HG03175 (cell line): Measurements from ENCODE around the gene CDKL5.

Experiments
- ATAC-seq: cut with Tn5 transposase; IDR thresholded peaks from one replicate; pipeline ENCODE4 v1.9.1; 2021; ENCODE audit warnings: mild to moderate bottlenecking, moderate library complexity; ENCODE audit not compliant: unreplicated experiment

Gene CDKL5

DNA sequence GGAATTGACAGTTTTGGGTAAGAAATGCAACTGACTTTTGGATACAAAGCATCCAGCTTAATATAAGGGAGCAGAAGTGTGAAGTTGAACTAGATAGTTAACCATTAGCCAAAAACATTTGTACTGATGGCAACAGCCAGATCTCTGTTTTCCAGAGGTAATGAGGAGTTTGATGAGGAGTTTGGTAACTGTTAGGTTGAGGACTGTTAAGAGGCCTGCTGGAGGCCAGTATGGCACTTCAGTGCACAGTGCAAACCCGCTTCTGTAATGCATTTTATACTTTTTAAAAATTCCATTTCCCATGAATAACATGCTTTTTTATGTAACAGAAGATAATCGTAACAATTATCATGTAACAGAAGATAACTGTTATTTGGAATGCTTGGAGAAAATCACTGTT is 30.0 kb downstream of the CDKL5 start:
- ATAC-seq: no peak

GRCh38 chrX:18457000-18457399 is 31.6 kb downstream of the CDKL5 start:
- ATAC-seq: no peak

DNA sequence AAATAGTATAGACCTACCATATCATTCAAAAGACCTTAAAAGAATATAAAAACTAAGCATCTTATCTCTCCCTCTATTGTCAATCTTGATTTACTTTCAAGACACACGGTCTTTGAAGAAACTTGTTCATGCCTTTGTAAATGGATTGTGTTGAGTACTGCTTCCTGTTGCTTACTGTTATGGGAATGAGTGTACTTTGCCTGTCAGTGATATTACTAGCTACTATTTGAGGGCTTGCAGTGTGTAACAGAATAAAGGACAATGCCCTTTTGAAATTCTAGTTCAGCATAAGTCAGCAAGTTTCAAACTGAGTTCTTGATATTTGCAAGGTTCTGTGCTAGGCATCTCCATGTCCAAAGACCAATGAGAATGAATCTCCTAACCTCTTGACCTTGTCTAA is 36.0 kb downstream of the CDKL5 start:
- no peak for ATAC-seq

DNA sequence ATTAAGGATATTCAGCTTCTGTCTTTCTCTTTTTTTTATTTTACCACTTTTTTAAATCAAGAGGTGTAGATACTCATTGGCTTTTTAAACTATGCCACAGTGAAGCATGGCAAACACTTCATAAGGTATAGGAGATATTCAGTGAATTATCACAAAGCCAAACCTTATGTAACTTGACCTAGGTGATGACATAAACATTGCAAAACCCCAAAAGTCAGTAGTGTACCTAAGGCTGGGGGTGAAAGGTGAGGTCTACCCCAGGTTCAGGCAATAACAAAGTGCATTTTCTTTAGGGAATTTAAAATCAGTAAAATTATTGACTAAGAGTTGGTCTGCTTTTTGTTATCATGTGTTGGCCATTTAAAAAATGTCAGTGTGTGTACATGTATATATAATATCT is 39.1 kb downstream of the CDKL5 start:
- no peak for ATAC-seq

GRCh38 chrX:18465051-18465450 is 39.6 kb downstream of the CDKL5 start:
- no peak for ATAC-seq

DNA sequence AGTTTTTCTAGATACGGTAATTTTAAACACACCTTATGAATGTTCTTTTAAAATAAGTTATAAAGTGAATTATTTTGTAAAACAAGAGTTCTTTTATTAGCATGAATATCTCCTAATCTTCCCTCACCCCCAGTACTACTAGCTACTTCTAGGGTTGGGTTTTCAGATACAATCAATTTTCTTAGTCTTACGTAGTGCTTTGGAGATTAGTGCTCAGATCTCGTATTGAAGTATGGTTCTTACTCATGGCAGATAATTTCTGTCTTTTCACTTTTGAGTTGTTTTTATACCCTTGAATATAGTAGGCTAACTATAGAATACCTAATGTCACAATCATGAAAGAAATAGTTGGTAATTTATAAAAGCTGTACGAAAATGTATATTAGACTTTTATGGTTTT is 43.2 kb downstream of the CDKL5 start:
- ATAC-seq: no peak

GRCh38 chrX:18471296-18471695 is 45.9 kb downstream of the CDKL5 start:
- no peak for ATAC-seq

DNA sequence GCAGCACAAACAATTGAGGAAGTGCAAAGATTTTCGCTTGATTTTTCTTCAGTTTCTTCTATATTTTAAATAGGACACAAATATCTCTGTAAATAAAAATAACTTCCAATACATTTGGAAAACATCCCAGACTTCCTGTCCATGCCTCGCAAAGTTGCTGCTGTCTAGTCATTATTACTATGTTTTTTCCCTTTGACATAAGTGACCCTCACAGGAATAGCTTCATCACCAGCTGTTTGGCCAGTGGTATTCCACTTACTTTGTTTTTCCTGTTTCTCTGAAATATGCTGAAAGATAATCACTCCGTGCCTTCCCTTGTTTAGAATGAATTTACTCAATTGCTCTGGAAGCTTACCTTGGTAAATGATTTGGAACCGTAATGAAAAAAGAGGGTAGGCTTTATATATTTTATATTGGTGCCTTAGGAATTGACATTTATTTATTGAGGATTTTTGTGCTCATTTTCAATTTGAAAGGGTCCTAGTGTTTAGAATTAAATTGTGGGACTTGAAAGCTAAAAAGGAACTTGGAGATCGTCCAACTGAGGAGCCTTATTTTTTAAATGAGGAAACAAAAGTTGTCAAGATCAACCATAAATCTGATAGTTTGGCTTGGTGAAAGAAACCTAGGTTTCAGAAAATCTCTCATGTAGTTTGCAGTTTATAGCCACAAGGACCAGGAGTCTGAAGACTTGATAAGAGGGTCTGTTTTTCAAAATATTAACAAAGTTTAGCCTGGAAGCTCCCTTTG is 65.6 kb downstream of the CDKL5 start:
- ATAC-seq: no peak

- no peak for ATAC-seq
Measured at GRCh38 chrX:18491587-18492340, 66.4 kb downstream of the CDKL5 start.

- no peak for ATAC-seq
Measured at GRCh38 chrX:18534949-18535348, 109.5 kb downstream of the CDKL5 start.

DNA sequence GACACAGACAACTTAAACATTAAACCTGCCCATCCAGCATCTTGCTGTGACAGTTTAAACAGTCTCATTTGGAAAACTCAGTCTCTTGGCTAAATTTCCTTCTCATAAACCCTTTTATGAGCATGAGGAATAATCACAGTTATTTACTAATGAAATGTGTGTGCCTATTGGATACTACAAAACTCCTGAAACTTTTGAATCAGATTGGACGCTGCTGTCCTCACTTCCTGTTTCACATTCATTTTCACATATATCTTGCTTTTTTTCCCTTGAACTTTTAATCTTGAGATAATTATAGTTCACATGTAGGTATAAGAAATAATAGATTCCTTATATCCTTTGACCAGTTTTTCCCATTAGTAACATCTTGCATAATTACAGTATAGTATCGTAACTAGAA is 111.7 kb downstream of the CDKL5 start:
- ATAC-seq: peak; percentile 50

- peak; percentile 64 for ATAC-seq
Measured at GRCh38 chrX:18537524-18537923, 112.1 kb downstream of the CDKL5 start.

- ATAC-seq: no peak
Measured at GRCh38 chrX:18542131-18542530, 116.7 kb downstream of the CDKL5 start.

GRCh38 chrX:18542905-18543304 is 117.5 kb downstream of the CDKL5 start:
- no peak for ATAC-seq

DNA sequence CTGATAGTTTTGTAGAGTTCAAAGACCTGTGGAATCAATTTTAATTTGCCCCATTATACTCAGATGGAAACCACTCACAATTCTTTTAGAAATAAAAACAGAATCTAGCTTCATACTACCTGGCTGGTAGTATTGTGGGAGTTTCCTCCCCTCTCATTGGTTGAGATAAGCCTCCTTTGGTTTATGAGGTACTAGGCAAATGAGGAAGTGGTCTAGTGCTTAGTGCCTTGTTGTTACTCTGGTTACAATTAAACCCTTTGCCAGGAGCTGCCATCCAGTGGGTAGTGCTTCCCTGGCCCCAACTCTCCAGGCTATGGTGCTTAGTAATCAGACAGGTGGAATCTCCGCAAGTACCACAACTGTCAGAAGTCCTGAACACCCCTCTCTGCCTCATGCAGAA is 118.3 kb downstream of the CDKL5 start:
- ATAC-seq: no peak

DNA sequence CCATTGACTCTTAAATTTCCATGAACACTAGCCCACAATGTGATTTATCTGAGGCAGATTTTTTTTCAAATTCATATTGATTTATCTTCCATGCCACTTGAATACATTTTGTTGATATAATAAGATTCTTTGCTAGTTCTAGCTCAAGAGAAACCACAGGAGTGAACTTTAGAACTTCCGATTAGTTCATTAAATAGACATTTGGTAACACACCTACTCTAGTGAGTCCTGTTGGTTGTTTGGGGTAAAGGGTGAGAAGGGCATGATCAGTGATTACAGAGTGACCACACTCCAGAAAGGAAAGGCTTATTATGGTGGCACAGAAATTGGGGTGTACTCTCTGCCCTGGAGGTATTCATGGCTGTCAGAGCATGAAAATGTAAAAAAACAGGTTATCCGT is 120.4 kb downstream of the CDKL5 start:
- ATAC-seq: no peak

DNA sequence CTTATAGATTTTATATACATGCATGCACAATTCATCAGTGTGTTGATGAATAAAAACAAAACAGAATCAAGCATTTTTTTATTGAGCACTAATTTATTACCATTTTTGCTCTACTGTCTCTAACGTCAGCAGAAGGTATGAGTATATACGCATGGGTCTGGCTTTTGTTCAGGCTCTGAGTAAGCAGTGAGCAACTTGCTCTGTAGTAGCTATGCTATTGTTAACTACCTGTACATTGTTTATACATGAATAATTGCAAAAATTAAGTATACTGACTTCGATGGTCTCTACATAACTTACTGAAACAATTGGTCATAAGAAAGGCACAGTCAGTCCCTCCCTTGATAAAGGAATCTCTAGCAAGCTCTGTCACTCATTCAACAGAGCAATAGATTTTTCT is 123.6 kb downstream of the CDKL5 start:
- ATAC-seq: no peak

GRCh38 chrX:18549643-18550042 is 124.2 kb downstream of the CDKL5 start:
- no peak for ATAC-seq

DNA sequence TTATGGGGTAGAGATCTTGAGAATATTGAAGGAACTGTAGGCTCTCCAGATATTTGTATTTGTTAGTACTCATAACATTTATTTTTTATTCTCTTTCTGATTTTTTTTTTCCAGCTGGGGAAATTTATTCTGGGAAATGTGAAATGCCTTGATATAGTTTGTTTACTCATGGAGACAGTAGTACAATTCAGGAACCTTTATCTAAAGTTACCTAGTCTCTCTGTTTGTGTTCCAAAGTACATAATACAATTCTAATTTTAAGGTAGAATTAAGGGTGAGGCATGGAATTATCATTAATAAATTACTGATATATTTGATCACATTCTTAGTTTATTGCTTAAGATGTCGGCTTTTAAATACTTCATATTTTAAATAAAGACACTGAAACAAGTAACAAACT is 132.5 kb downstream of the CDKL5 start:
- ATAC-seq: no peak

- ATAC-seq: no peak
Measured at GRCh38 chrX:18558799-18559198, 133.4 kb downstream of the CDKL5 start.

DNA sequence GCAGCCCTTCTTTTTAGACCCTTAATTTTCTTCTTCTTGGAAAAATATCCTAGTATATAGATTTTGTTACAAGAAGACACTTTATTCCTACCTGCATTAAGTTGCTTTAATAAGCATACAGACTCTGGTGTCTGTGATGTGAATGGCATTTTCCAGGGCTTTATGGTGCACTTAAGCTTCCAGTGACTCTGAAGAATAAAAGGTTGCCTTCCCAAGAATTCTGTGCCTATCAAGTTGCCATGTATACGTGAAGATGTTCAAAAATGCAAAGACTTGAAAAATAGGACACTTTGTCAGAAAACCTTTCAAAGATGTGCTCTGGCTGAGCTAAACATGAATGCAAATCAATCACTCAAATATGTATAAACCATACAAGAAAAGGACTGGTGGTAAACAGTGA is 135.6 kb downstream of the CDKL5 start:
- ATAC-seq: no peak

DNA sequence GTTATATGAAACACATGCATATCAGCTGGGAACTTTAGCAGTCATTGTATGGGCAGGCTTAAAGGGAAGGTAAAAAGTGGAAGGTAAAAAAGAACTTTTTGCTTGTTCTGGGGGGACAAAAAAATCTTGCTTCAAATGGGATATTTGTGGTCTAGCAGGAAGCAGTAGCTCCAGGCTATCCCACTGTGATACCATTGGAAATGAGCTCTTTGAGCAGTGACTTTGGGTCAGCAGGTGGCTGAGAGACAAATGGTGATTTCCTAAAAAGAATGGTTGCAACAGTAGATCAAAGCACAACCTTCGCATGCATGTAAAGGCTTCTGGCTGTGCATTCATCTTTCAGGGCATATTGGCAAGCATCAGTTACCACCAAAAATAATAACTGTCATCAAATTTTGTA is 140.3 kb downstream of the CDKL5 start:
- no peak for ATAC-seq

DNA sequence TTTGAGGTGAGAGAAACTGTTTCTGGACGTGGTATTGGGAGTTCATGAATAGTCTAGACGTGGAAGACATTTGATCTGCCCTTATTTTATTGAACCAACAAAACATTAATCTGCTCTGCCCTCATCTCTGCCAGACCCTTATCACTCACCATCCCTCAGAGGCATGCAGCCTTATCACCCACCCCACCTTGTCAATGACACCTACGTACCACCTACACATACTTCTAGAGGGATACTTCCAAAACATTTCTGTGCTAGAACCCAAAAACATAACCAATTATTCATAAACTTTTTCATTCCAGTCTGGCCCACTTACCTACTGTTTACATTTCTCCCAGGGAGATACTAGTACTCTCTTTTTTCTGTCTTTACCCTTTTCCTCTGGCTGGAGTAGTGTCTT is 141.3 kb downstream of the CDKL5 start:
- ATAC-seq: no peak
